H1 (cell line): Measurements from ENCODE around the gene TADA3.

Experiments used
- CBX5 ChIP-seq: fragments of 300-800, 300-1000 bp; sonication (generic); IDR thresholded peaks from 2 replicates; pipeline ENCODE4 v1.7.1; 2016; ENCODE audit warnings: antibody characterized with exemption, low read length, low read depth
- CBX8 ChIP-seq: fragments of 300-800, 300-1000 bp; sonication (generic); IDR thresholded peaks from 2 replicates; pipeline ENCODE4 v1.7.1; 2016; ENCODE audit warnings: low read depth, low read length, borderline replicate concordance
- CREB1 ChIP-seq: IDR thresholded peaks from 2 replicates; pipeline ENCODE4 v1.6.1; 2012; ENCODE audit warnings: inconsistent platforms
- EGR1 ChIP-seq: IDR thresholded peaks from 2 replicates; pipeline ENCODE4 v1.6.1; 2011; ENCODE audit warnings: low read depth, low read length, borderline replicate concordance
- EP300 ChIP-seq, 2 experiments: IDR thresholded peaks; 1 replicate in 1 of 2; 2 replicates in 1 of 2; pipeline ENCODE4 v1.6.1; 2011 to 2012; ENCODE audit warnings: low read depth in 2 of 2, low read length in 2 of 2, mild to moderate bottlenecking in 2 of 2, borderline replicate concordance in 1 of 2, inconsistent platforms in 1 of 2, moderate library complexity in 1 of 2
- EZH2 ChIP-seq: fragments of 200-600 bp; sonication (generic); IDR thresholded peaks from 2 replicates; pipeline ENCODE4 v1.7.1; 2012; ENCODE audit warnings: low read depth, mild to moderate bottlenecking, moderate library complexity, low read length, inconsistent platforms; ENCODE audit not compliant: severe bottlenecking
- HDAC2 ChIP-seq, 2 experiments: fragments of 300-600 bp in 1 of 2; sonication (generic) in 1 of 2; IDR thresholded peaks; 2 replicates each; pipeline ENCODE4 v1.6.1; 2011 to 2012; ENCODE audit warnings: low read depth in 2 of 2, low read length in 2 of 2, mild to moderate bottlenecking in 2 of 2, moderate library complexity in 2 of 2, borderline replicate concordance in 1 of 2, inconsistent platforms in 1 of 2
- JUND ChIP-seq: IDR thresholded peaks from 2 replicates; pipeline ENCODE4 v1.6.1; 2011; ENCODE audit warnings: mild to moderate bottlenecking, improper control_type of control experiment, low read length
- MAFK ChIP-seq: IDR thresholded peaks from 2 replicates; pipeline ENCODE4 v1.6.1; 2012; ENCODE audit warnings: low read depth, mild to moderate bottlenecking, improper control_type of control experiment, low read length
- PHF8 ChIP-seq: fragments of 200-600 bp; sonication (generic); conservative IDR thresholded peaks from 2 replicates; pipeline ENCODE4 v1.7.1; 2012; ENCODE audit warnings: low read depth, mild to moderate bottlenecking, inconsistent platforms, low read length, moderate library complexity
- POLR2A ChIP-seq, 2 experiments: IDR thresholded peaks; 1 replicate in 1 of 2; 2 replicates in 1 of 2; pipeline ENCODE4 v1.6.1; 2011; ENCODE audit warnings: low read depth in 2 of 2, low read length in 2 of 2, mild to moderate bottlenecking in 2 of 2; ENCODE audit errors: control extremely low read depth in 1 of 2
- POLR2AphosphoS5 ChIP-seq: IDR thresholded peaks from 2 replicates; pipeline ENCODE4 v1.6.1; 2011; ENCODE audit warnings: low read depth, low read length
- TF ChIP-seq, protein P1 (sequence below), 3 experiments: IDR thresholded peaks; 1 replicate in 2 of 3; 2 replicates in 1 of 3; pipeline versions ENCODE4 v1.5.1 to v1.6.1; 2011; ENCODE audit warnings: low read length in 3 of 3, mild to moderate bottlenecking in 3 of 3, inconsistent platforms in 2 of 3, low read depth in 1 of 3, moderate library complexity in 1 of 3; ENCODE audit not compliant: insufficient read depth in 1 of 3; ENCODE audit errors: control extremely low read depth in 1 of 3

DNA sequence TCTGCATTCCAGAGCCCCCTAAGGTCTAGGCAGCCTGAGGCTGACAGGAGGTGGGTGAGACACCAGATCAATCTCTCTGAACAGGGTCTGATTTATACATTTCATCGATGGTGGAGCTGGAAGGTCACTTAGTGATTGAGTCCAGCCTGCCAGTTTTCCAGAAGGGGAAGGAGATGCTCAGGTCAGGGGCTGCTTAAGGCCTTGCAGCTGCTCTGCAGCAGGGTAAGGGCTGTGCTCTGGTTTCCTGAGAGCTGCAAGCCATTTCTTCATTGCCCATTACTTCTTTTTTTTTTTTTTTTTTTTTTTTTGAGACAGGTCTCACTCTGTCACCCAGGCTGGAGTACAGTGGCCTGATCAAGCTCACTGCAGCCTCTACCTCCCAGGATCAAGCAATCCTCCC, 10.7 kb downstream of the TADA3 start:
- TF ChIP-seq, protein P1, sequence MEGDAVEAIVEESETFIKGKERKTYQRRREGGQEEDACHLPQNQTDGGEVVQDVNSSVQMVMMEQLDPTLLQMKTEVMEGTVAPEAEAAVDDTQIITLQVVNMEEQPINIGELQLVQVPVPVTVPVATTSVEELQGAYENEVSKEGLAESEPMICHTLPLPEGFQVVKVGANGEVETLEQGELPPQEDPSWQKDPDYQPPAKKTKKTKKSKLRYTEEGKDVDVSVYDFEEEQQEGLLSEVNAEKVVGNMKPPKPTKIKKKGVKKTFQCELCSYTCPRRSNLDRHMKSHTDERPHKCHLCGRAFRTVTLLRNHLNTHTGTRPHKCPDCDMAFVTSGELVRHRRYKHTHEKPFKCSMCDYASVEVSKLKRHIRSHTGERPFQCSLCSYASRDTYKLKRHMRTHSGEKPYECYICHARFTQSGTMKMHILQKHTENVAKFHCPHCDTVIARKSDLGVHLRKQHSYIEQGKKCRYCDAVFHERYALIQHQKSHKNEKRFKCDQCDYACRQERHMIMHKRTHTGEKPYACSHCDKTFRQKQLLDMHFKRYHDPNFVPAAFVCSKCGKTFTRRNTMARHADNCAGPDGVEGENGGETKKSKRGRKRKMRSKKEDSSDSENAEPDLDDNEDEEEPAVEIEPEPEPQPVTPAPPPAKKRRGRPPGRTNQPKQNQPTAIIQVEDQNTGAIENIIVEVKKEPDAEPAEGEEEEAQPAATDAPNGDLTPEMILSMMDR (IDR thresholded peaks at IDR 0.05; ENCODE audit: control extremely low read depth in 1 of 3, insufficient read depth in 1 of 3, low read depth in 1 of 3, low read length in 3 of 3): no peak
- TF ChIP-seq POLR2AphosphoS5 (no peak), EP300 (IDR thresholded peaks at IDR 0.05; ENCODE audit: borderline replicate concordance in 1 of 2, low read depth in 2 of 2, low read length in 2 of 2) (no peak), CBX8 (no peak), CBX5 (no peak), HDAC2 (IDR thresholded peaks at IDR 0.05; ENCODE audit: borderline replicate concordance in 1 of 2, low read depth in 2 of 2, low read length in 2 of 2) (no peak), POLR2A (IDR thresholded peaks at IDR 0.05; ENCODE audit: control extremely low read depth in 1 of 2, low read depth in 2 of 2, low read length in 2 of 2) (no peak), MAFK (no peak), EZH2 (no peak), EGR1 (no peak), CREB1 (no peak), PHF8 (no peak), JUND (no peak)
